PC-3 (cell line): ENCODE measurements around the gene SOX21. TPM values are rescaled to one million over a fixed set of nuclear protein-coding genes. Genes with fewer than 3 reads are reported as not detected.

Source experiments
- ATAC-seq: fragments of 200-7000 bp; cut with Tn5 transposase; 2 replicates; pipeline ENCODE4 v1.9.1; 2020; ENCODE audit warnings: mild to moderate bottlenecking, moderate library complexity
- BruUV-seq: library from RNA; stranded (reverse); fragments of 400-500 nt; replicated peaks from 2 replicates; lab custom pipeline; 2021; lab: Mats Ljungman, UMichigan
- CTCF ChIA-PET: fragments of 300-600 bp; sonication (Branson Sonifier 250); formaldehyde crosslinking; loops from one replicate; lab custom pipeline; 2022; ENCODE audit warnings: antibody characterized with exemption; lab: Charles Lee
- POLR2A ChIA-PET: fragments of 300-600 bp; sonication (Branson Sonifier 250); formaldehyde crosslinking; loops from one replicate; lab custom pipeline; 2022; ENCODE audit warnings: antibody characterized with exemption; ENCODE audit not compliant: unreplicated experiment; lab: Charles Lee
- DNase-seq: peaks from one replicate; pipeline ENCODE4 v3.0.0-alpha.2; 2015
- H2AFZ ChIP-seq: fragments of 300-600 bp; sonication (generic); 2 replicates; pipeline ENCODE4 v1.6.0; 2016; ENCODE audit warnings: antibody characterized with exemption, low read length
- H3F3A ChIP-seq: fragments of 300-600 bp; sonication (generic); one replicate; pipeline ENCODE4 v1.6.0; 2017; ENCODE audit warnings: antibody characterized with exemption, low read length, control low read depth, mild to moderate bottlenecking; ENCODE audit not compliant: unreplicated experiment
- H3K27ac ChIP-seq: fragments of 300-600 bp; sonication (generic); 2 replicates; pipeline ENCODE4 v1.5.1; 2016; ENCODE audit warnings: mild to moderate bottlenecking, low read length
- H3K27me3 ChIP-seq: fragments of 300-600 bp; sonication (generic); 2 replicates; pipeline ENCODE4 v1.6.1; 2016; ENCODE audit warnings: low read length, mixed read lengths
- H3K36me3 ChIP-seq: fragments of 300-600 bp; sonication (generic); 2 replicates; pipeline ENCODE4 v1.6.1; 2016; ENCODE audit warnings: low read depth, mixed run types, low read length, mixed read lengths
- H3K4me1 ChIP-seq: fragments of 300-600 bp; sonication (generic); 2 replicates; pipeline ENCODE4 v1.5.1; 2016; ENCODE audit warnings: low read length; ENCODE audit not compliant: insufficient read depth
- H3K4me2 ChIP-seq: fragments of 300-600 bp; sonication (generic); 2 replicates; pipeline ENCODE4 v1.6.0; 2016; ENCODE audit warnings: low read length
- H3K4me3 ChIP-seq: fragments of 300-600 bp; sonication (generic); 2 replicates; pipeline ENCODE4 v1.5.1; 2016; ENCODE audit warnings: mild to moderate bottlenecking, low read length, mixed read lengths
- H3K79me2 ChIP-seq: fragments of 300-600 bp; sonication (generic); 2 replicates; pipeline ENCODE4 v1.6.1; 2017; ENCODE audit warnings: low read length, mixed read lengths
- H3K9ac ChIP-seq: fragments of 300-600 bp; sonication (generic); 2 replicates; pipeline ENCODE4 v1.6.0; 2016; ENCODE audit warnings: mild to moderate bottlenecking, low read length
- H3K9me2 ChIP-seq: fragments of 300-600 bp; sonication (generic); replicated peaks from 2 replicates; pipeline ENCODE4 v1.6.1; 2016; ENCODE audit warnings: mixed run types, low read length, mixed read lengths
- H3K9me3 ChIP-seq: fragments of 300-600 bp; sonication (generic); 2 replicates; pipeline ENCODE4 v1.6.1; 2016; ENCODE audit warnings: low read length, mixed read lengths
- H4K20me1 ChIP-seq: fragments of 300-600 bp; sonication (generic); 2 replicates; pipeline ENCODE4 v1.6.1; 2016; ENCODE audit warnings: low read length, mixed read lengths
- EZH2 ChIP-seq: fragments of 300-600 bp; sonication (generic); IDR thresholded peaks from one replicate; pipeline ENCODE4 v1.6.1; 2017; ENCODE audit warnings: antibody characterized with exemption, mild to moderate bottlenecking, low read length; ENCODE audit not compliant: unreplicated experiment
- EZH2phosphoT487 ChIP-seq: fragments of 300-600 bp; sonication (generic); IDR thresholded peaks from 2 replicates; pipeline ENCODE4 v1.6.1; 2018; ENCODE audit warnings: mild to moderate bottlenecking, antibody characterized with exemption, low read length, borderline replicate concordance
- intact Hi-C: fragments of 100-400 bp; cut with micrococcal nuclease; formaldehyde crosslinking; loops from 2 replicates; pipeline ENCODE4 v1.9.0; 2023
- total RNA-seq: library from RNA; depleted of rRNA; stranded (reverse); fragments of >200 nt; gene quantifications from 2 replicates; pipeline ENCODE4 v1.2.3, GENCODE V29; 2014
- TF ChIP-seq, protein P1 (sequence below): fragments of 300-600 bp; sonication (generic); conservative IDR thresholded peaks from 2 replicates; pipeline ENCODE4 v1.5.1; 2017; ENCODE audit warnings: antibody characterized with exemption, low read depth, mild to moderate bottlenecking, low read length

SOX21 gene
- total RNA-seq, 1 experiment from 2014 or later = 14.4 TPM

DNA sequence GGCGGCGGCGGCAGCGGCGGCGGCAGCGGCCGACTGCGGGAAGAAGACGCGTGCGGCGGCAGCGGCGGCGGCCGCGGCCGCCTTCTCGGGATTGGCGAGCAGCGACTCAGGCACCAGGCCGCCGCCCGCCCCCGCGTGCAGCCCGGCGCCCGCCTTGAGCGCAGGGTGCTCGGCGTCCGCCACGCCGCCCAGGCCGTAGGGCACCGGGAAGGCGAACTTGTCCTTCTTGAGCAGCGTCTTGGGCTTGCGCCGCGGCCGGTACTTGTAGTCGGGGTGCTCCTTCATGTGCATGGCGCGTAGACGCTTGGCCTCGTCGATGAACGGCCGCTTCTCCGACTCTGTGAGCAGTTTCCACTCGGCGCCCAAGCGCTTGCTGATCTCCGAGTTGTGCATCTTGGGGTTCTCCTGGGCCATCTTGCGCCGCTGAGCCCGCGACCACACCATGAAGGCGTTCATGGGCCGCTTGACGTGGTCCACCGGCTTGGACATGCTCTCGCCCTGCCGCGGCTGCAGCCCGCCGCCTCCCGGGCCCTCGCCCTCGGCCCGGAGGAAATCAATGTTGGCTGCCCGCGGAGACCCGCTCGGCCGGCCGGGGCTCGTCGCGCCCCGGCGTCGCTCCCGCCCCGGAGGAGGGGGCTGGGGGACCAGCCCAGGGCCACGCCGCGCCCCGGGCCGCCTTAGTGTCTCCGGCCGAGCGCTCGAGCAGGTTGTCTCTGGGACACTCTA is 621 bp downstream of the SOX21 start:
- DNase-seq (peak; percentile 27), ATAC-seq (peak; percentile 1)
- Histone ChIP-seq H4K20me1 (peaks cover 6% of the 10 kb centered on the region; the same call in 1 of the 2 replicates), H3K27ac (peak overlapping the region; percentile 75), H3K4me2 (peak overlapping the region; percentile 97), H3F3A (no peaks in the 10 kb centered on the region), H3K36me3 (no peaks in the 10 kb centered on the region), H3K4me1 (0 out of 2 replicates have a peak, but pooled peaks cover 25% of the 10 kb centered on the region), H3K9me3 (no peaks in the 10 kb centered on the region), H2AFZ (peak overlapping the region; percentile 52; the same call in 1 of the 2 replicates), H3K9ac (peak overlapping the region; percentile 91), H3K79me2 (peaks cover 79% of the 10 kb centered on the region), H3K4me3 (peak overlapping the region; percentile 98), H3K9me2 (no peaks in the 10 kb centered on the region), H3K27me3 (no peaks in the 10 kb centered on the region)
- no TSS peak for BruUV-seq
- intact Hi-C loops = loop anchor here (2.0 to 10.0 kb wide), 8 partner anchors 37 to 406 kb away; no protein-coding TSS in a partner anchor
- TF ChIP-seq, protein P1, sequence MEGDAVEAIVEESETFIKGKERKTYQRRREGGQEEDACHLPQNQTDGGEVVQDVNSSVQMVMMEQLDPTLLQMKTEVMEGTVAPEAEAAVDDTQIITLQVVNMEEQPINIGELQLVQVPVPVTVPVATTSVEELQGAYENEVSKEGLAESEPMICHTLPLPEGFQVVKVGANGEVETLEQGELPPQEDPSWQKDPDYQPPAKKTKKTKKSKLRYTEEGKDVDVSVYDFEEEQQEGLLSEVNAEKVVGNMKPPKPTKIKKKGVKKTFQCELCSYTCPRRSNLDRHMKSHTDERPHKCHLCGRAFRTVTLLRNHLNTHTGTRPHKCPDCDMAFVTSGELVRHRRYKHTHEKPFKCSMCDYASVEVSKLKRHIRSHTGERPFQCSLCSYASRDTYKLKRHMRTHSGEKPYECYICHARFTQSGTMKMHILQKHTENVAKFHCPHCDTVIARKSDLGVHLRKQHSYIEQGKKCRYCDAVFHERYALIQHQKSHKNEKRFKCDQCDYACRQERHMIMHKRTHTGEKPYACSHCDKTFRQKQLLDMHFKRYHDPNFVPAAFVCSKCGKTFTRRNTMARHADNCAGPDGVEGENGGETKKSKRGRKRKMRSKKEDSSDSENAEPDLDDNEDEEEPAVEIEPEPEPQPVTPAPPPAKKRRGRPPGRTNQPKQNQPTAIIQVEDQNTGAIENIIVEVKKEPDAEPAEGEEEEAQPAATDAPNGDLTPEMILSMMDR = no peak
- TF ChIP-seq EZH2phosphoT487 (no peak), EZH2 (no peak)
- POLR2A ChIA-PET = no interaction called here
- CTCF ChIA-PET = interaction anchor here (1.0 kb wide), 1 partner anchor 37 kb away, joined by 3 read pairs; no protein-coding TSS in a partner anchor

DNA sequence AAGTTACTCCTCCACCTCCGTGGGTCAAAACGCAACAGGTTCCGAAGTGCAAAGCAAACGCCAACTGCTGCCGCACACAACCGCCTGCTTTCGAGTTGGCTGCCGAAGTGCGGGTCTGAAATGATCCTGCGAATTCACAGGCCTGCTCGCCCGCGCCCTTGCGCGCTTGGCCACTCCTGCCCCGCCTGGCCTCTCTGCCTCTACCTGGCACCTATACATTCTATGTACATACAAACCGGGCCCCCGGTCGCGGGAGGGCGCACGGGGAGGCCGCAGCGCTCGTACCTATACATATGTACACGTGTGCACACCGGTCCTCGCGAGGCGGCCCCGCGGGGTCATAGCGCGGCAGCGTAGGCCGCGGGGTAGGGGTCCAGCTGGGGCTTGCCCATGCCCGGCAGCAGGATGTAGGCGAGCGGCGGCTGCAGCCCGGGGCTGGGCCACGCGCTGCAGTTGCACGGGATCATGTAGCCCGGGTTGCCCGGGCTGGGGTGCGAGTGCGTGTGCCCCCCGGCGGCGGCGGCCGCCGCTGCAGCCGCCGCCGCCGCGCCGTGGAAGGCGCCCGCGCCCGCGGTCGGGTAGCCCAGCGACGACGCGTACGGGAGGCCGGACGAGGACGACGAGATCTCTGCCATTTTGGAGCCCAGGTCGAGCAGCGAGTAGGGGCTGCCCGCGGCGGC is 1.3 kb downstream of the SOX21 start:
- Histone ChIP-seq H3K4me1 (0 out of 2 replicates have a peak, but pooled peaks cover 18% of the 10 kb centered on the region), H3K9me3 (no peaks in the 10 kb centered on the region), H3K4me2 (peak overlapping the region; percentile 88), H3K27me3 (no peaks in the 10 kb centered on the region), H3K36me3 (no peaks in the 10 kb centered on the region), H4K20me1 (peaks cover 6% of the 10 kb centered on the region; the same call in 1 of the 2 replicates), H3K4me3 (peak overlapping the region; percentile 98), H3K79me2 (peaks cover 79% of the 10 kb centered on the region), H2AFZ (peak overlapping the region; percentile 51; the same call in 1 of the 2 replicates), H3F3A (no peaks in the 10 kb centered on the region), H3K27ac (peak overlapping the region; percentile 79), H3K9me2 (no peaks in the 10 kb centered on the region), H3K9ac (peak overlapping the region; percentile 91)
- intact Hi-C loops = loop anchor here (2.0 to 10.0 kb wide), 6 partner anchors 36 to 406 kb away; no protein-coding TSS in a partner anchor
- POLR2A ChIA-PET = interaction anchor here (0.7 kb wide), 1 partner anchor 1491 kb away, joined by 4 read pairs; no protein-coding TSS in a partner anchor
- DNase-seq (peak; percentile 59), ATAC-seq (peak; percentile 29)
- no TSS peak for BruUV-seq
- CTCF ChIA-PET = no interaction called here
- TF ChIP-seq EZH2phosphoT487 (no peak), EZH2 (no peak)
- TF ChIP-seq, protein P1 = peak; percentile 28; the same call in 1 of the 2 replicates
